Parathyroid adenoma (tissue), 2 donors: ENCODE results near the gene FANCE.

Source experiments
- H2AFZ ChIP-seq: fragments of 300-600 bp; sonication (generic); one replicate; pipeline ENCODE4 v1.7.0; 2017; ENCODE audit warnings: antibody characterized with exemption, mild to moderate bottlenecking
- H3K27ac ChIP-seq: fragments of 300-600 bp; sonication (generic); one replicate; pipeline ENCODE4 v1.7.0; 2017
- H3K27me3 ChIP-seq: fragments of 300-600 bp; sonication (generic); one replicate; pipeline ENCODE4 v1.7.0; 2017; ENCODE audit warnings: low read length; ENCODE audit not compliant: control insufficient read depth, insufficient read depth
- H3K36me3 ChIP-seq: fragments of 300-600 bp; sonication (generic); one replicate; pipeline ENCODE4 v1.7.0; 2017; ENCODE audit warnings: low read length; ENCODE audit not compliant: control insufficient read depth, insufficient read depth
- H3K4me1 ChIP-seq: fragments of 300-600 bp; sonication (generic); one replicate; pipeline ENCODE4 v1.7.0; 2017; ENCODE audit warnings: control low read depth
- H3K4me2 ChIP-seq: fragments of 300-600 bp; sonication (generic); one replicate; pipeline ENCODE4 v1.7.0; 2017; ENCODE audit warnings: low read length
- H3K4me3 ChIP-seq: fragments of 300-600 bp; sonication (generic); one replicate; pipeline ENCODE4 v1.7.0; 2017; ENCODE audit warnings: low read depth, low read length
- H3K79me2 ChIP-seq: fragments of 300-600 bp; sonication (generic); one replicate; pipeline ENCODE4 v1.7.0; 2017; ENCODE audit warnings: control low read depth
- H3K9ac ChIP-seq: fragments of 300-600 bp; sonication (generic); one replicate; pipeline ENCODE4 v1.7.0; 2017; ENCODE audit warnings: mild to moderate bottlenecking
- H3K9me3 ChIP-seq: fragments of 300-600 bp; sonication (generic); one replicate; pipeline ENCODE4 v1.7.0; 2017; ENCODE audit warnings: low read length; ENCODE audit not compliant: control insufficient read depth
- TF ChIP-seq, protein P1 (sequence below): fragments of 300-600 bp; sonication (generic); IDR thresholded peaks from one replicate; pipeline ENCODE4 v1.7.0; 2017; ENCODE audit warnings: antibody characterized with exemption, mild to moderate bottlenecking
- donor health status: primary hyperparathyroidism.

Gene FANCE

DNA sequence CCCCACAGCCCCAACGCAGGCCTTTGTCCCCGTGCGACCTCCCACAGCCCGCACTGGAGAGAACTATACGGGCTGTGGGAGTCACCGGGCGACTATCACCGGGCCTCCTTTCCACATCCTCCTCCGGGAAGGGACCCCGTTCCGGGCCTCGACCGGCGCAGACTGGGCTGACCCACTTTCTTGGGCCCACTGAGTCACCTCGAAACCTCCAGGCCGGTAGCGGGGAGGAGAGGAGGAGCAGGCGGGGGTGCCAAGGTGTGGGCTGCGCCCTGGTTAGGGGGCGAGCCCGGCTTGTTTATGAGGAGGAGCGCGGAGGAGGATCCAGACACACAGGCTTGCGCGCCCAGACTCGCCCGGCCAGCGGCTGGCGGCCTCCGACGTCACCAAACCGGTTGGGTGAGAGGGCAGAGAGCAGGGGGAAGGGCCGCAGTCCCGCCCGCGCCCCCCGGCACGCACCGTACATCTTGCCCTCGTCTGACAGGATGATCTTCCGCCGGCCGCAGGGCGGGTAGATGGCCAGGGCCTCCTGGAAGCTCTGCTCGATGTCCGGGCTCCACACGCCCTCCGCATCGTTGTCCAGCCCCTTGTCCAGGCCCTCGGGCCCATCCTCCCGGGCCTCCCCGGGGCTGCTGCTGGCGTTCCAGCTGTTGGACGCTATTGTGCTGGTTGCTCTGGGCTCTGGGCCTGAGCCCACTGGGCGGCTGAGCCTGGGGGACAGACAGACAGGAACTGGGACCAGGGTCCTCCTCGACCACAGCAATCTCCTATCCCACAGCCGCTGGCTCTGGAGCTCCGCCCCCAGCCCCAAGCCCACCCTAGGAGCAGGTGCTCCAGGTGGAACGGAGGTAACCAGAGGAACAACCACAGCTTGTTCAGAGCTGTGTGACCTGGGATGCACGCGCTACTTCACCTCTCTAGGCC is 34.1 kb downstream of the FANCE start:
- TF ChIP-seq, protein P1, sequence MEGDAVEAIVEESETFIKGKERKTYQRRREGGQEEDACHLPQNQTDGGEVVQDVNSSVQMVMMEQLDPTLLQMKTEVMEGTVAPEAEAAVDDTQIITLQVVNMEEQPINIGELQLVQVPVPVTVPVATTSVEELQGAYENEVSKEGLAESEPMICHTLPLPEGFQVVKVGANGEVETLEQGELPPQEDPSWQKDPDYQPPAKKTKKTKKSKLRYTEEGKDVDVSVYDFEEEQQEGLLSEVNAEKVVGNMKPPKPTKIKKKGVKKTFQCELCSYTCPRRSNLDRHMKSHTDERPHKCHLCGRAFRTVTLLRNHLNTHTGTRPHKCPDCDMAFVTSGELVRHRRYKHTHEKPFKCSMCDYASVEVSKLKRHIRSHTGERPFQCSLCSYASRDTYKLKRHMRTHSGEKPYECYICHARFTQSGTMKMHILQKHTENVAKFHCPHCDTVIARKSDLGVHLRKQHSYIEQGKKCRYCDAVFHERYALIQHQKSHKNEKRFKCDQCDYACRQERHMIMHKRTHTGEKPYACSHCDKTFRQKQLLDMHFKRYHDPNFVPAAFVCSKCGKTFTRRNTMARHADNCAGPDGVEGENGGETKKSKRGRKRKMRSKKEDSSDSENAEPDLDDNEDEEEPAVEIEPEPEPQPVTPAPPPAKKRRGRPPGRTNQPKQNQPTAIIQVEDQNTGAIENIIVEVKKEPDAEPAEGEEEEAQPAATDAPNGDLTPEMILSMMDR = no peak
- Histone ChIP-seq H3K4me3 (peak overlapping the region; percentile 25), H3K9ac (no peak overlapping the region)

GRCh38 chr6:35487658-35488516 is 35.7 kb downstream of the FANCE start:
- H3K27ac ChIP-seq = peak overlapping the region; percentile 58
- H3K27me3 ChIP-seq = no peaks in the 10 kb centered on the region
- H3K36me3 ChIP-seq = no peaks in the 10 kb centered on the region
- H2AFZ ChIP-seq = no peak overlapping the region
- no peak overlapping the region for H3K9ac ChIP-seq
- no peak overlapping the region for H3K4me2 ChIP-seq
- no peaks in the 10 kb centered on the region for H3K9me3 ChIP-seq
- H3K79me2 ChIP-seq = no peaks in the 10 kb centered on the region
- no peak overlapping the region for H3K4me3 ChIP-seq
- TF ChIP-seq, protein P1 = no peak
- H3K4me1 ChIP-seq = peaks cover 49% of the 10 kb centered on the region

More for the DNA sequence above, 34.1 kb downstream of the FANCE start:
- Histone ChIP-seq H3K27me3 (no peaks in the 10 kb centered on the region), H3K9me3 (no peaks in the 10 kb centered on the region), H3K79me2 (no peaks in the 10 kb centered on the region), H3K27ac (peak overlapping the region; percentile 83), H3K4me2 (peak overlapping the region; percentile 55), H3K36me3 (no peaks in the 10 kb centered on the region), H2AFZ (peak overlapping the region; percentile 78), H3K4me1 (peaks cover 33% of the 10 kb centered on the region)

- H2AFZ ChIP-seq = no peak overlapping the region
- H3K27me3 ChIP-seq = no peaks in the 10 kb centered on the region
- TF ChIP-seq, protein P1 = no peak
- H3K4me3 ChIP-seq = no peak overlapping the region
- H3K36me3 ChIP-seq = no peaks in the 10 kb centered on the region
- no peak overlapping the region for H3K9ac ChIP-seq
- no peaks in the 10 kb centered on the region for H3K79me2 ChIP-seq
- H3K9me3 ChIP-seq = no peaks in the 10 kb centered on the region
- H3K4me2 ChIP-seq = no peak overlapping the region
- H3K27ac ChIP-seq = peak overlapping the region; percentile 58
- H3K4me1 ChIP-seq = peaks cover 54% of the 10 kb centered on the region
These were observed 36.4 kb downstream of the FANCE start for GRCh38 chr6:35488517-35488862.

GRCh38 chr6:35489066-35489465 is 36.9 kb downstream of the FANCE start:
- H3K27ac ChIP-seq = no peak overlapping the region
- peaks cover 60% of the 10 kb centered on the region for H3K4me1 ChIP-seq
- H2AFZ ChIP-seq = no peak overlapping the region
- no peak overlapping the region for H3K9ac ChIP-seq
- no peaks in the 10 kb centered on the region for H3K9me3 ChIP-seq
- H3K4me3 ChIP-seq = no peak overlapping the region
- H3K36me3 ChIP-seq = no peaks in the 10 kb centered on the region
- no peak overlapping the region for H3K4me2 ChIP-seq
- TF ChIP-seq, protein P1 = no peak
- H3K27me3 ChIP-seq = no peaks in the 10 kb centered on the region
- no peaks in the 10 kb centered on the region for H3K79me2 ChIP-seq
